ENCODE results near the gene MPST.

The MPST gene

DNA sequence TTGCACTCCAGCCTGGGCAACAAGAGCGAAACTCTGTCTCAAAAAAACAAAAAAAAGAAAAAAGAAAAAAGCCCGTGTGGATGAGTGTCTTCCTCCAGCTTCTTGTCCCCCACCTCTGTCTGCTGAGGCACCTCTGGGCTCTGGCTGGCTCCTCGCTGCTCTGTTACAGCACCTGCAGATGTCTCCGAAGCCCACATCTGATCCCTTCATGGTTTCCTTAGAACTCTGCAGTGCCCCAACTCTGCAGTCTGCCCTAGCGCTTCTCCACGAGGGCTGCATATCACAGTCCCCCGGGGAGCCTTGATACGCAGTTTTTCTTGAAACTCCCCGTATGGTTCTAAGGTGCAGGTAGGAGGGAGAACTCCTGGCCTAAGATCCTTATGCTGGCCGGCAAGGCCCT, 47.9 kb downstream of the MPST start:
- Histone ChIP-seq H3K9me2 (replicated peaks; ENCODE audit: low read depth, low read length) (no peaks in the 10 kb centered on the region), H3K27me3 (ENCODE audit: insufficient read depth, low read length, poor library complexity, severe bottlenecking) (no peaks in the 10 kb centered on the region), H3K9ac (ENCODE audit: low read depth, low read length, poor library complexity, severe bottlenecking) (no peak overlapping the region), H3F3A (ENCODE audit: low read depth) (no peaks in the 10 kb centered on the region), H3K36me3 (ENCODE audit: insufficient read depth, low read length) (no peaks in the 10 kb centered on the region), H3K79me2 (ENCODE audit: insufficient read depth, low read length) (no peaks in the 10 kb centered on the region), H2AFZ (ENCODE audit: low read length) (no peak overlapping the region), H3K4me3 (ENCODE audit: low read length, poor library complexity, severe bottlenecking) (no peak overlapping the region), H3K9me3 (ENCODE audit: insufficient read depth, low read depth, low read length) (no peaks in the 10 kb centered on the region), H3K4me1 (ENCODE audit: insufficient read depth, low read length, poor library complexity, severe bottlenecking) (no peaks in the 10 kb centered on the region), H4K20me1 (ENCODE audit: insufficient read depth, low read length, poor library complexity, severe bottlenecking) (no peaks in the 10 kb centered on the region), H3K4me2 (ENCODE audit: low read depth, low read length, poor library complexity, severe bottlenecking) (no peak overlapping the region)
- TF ChIP-seq EZH2phosphoT487 (IDR thresholded peaks at IDR 0.05; ENCODE audit: borderline replicate concordance) (no peak), CTCF (conservative IDR thresholded peaks at IDR 0.05; ENCODE audit: low read length) (no peak)

- Histone ChIP-seq H3K4me2 (ENCODE audit: low read depth, low read length, poor library complexity, severe bottlenecking) (no peak overlapping the region), H3K4me1 (ENCODE audit: insufficient read depth, low read length, poor library complexity, severe bottlenecking) (no peaks in the 10 kb centered on the region), H3K36me3 (ENCODE audit: insufficient read depth, low read length) (no peaks in the 10 kb centered on the region), H3F3A (ENCODE audit: low read depth) (no peaks in the 10 kb centered on the region), H4K20me1 (ENCODE audit: insufficient read depth, low read length, poor library complexity, severe bottlenecking) (no peaks in the 10 kb centered on the region), H3K4me3 (ENCODE audit: low read length, poor library complexity, severe bottlenecking) (no peak overlapping the region), H3K27me3 (ENCODE audit: insufficient read depth, low read length, poor library complexity, severe bottlenecking) (no peaks in the 10 kb centered on the region), H3K9ac (ENCODE audit: low read depth, low read length, poor library complexity, severe bottlenecking) (no peak overlapping the region), H3K9me3 (ENCODE audit: insufficient read depth, low read depth, low read length) (no peaks in the 10 kb centered on the region), H3K79me2 (ENCODE audit: insufficient read depth, low read length) (no peaks in the 10 kb centered on the region), H2AFZ (ENCODE audit: low read length) (no peak overlapping the region), H3K9me2 (replicated peaks; ENCODE audit: low read depth, low read length) (no peaks in the 10 kb centered on the region)
- TF ChIP-seq CTCF (conservative IDR thresholded peaks at IDR 0.05; ENCODE audit: low read length) (no peak), EZH2phosphoT487 (IDR thresholded peaks at IDR 0.05; ENCODE audit: borderline replicate concordance) (no peak)
These were observed 49.3 kb downstream of the MPST start for GRCh38 chr22:37068859-37069258.

GRCh38 chr22:37069319-37069718, 49.8 kb downstream of the MPST start:
- Histone ChIP-seq H3K4me3 (ENCODE audit: low read length, poor library complexity, severe bottlenecking) (no peak overlapping the region), H3K9me2 (replicated peaks; ENCODE audit: low read depth, low read length) (no peaks in the 10 kb centered on the region), H3F3A (ENCODE audit: low read depth) (no peaks in the 10 kb centered on the region)

More at GRCh38 chr22:37069319-37069718, 49.8 kb downstream of the MPST start:
- Histone ChIP-seq H3K79me2 (ENCODE audit: insufficient read depth, low read length) (no peaks in the 10 kb centered on the region), H2AFZ (ENCODE audit: low read length) (no peak overlapping the region), H3K9ac (ENCODE audit: low read depth, low read length, poor library complexity, severe bottlenecking) (no peak overlapping the region), H3K36me3 (ENCODE audit: insufficient read depth, low read length) (no peaks in the 10 kb centered on the region), H3K9me3 (ENCODE audit: insufficient read depth, low read depth, low read length) (no peaks in the 10 kb centered on the region), H3K27me3 (ENCODE audit: insufficient read depth, low read length, poor library complexity, severe bottlenecking) (no peaks in the 10 kb centered on the region), H3K4me1 (ENCODE audit: insufficient read depth, low read length, poor library complexity, severe bottlenecking) (no peaks in the 10 kb centered on the region), H3K4me2 (ENCODE audit: low read depth, low read length, poor library complexity, severe bottlenecking) (no peak overlapping the region), H4K20me1 (ENCODE audit: insufficient read depth, low read length, poor library complexity, severe bottlenecking) (no peaks in the 10 kb centered on the region)
- TF ChIP-seq EZH2phosphoT487 (IDR thresholded peaks at IDR 0.05; ENCODE audit: borderline replicate concordance) (no peak), CTCF (conservative IDR thresholded peaks at IDR 0.05; ENCODE audit: low read length) (no peak)

All from Loucy (cell line).